Nephron (organoid): ENCODE results near the gene TMEM222.

Experiments used
- H3K27ac Mint-ChIP-seq, 3 experiments: 2 replicates each; pipeline ENCODE4 v1.8.0; 2020; ENCODE audit warnings: mixed read lengths in 3 of 3, mild to moderate bottlenecking in 2 of 3, moderate library complexity in 1 of 3
- H3K27me3 Mint-ChIP-seq: 2 replicates; pipeline ENCODE4 v1.8.0; 2021; ENCODE audit warnings: low read depth, mild to moderate bottlenecking, moderate library complexity, mixed read lengths
- H3K36me3 Mint-ChIP-seq: 2 replicates; pipeline ENCODE4 v1.8.0; 2020; ENCODE audit warnings: low read depth, mixed read lengths
- H3K4me1 Mint-ChIP-seq: 2 replicates; pipeline ENCODE4 v1.8.0; 2020; ENCODE audit warnings: mixed read lengths
- H3K4me3 Mint-ChIP-seq, 3 experiments: 2 replicates each; pipeline ENCODE4 v1.8.0; 2020; ENCODE audit warnings: mild to moderate bottlenecking in 3 of 3, mixed read lengths in 3 of 3, moderate library complexity in 2 of 3
- H3K9me3 Mint-ChIP-seq: 2 replicates; pipeline ENCODE4 v1.8.0; 2020; ENCODE audit warnings: mixed read lengths
- TF ChIP-seq, protein P1 (sequence below), 3 experiments: fragments of 200-600 bp; sonication (generic); IDR thresholded peaks; one replicate each; pipeline ENCODE4 v1.5.0; 2021; ENCODE audit warnings: antibody characterized with exemption in 3 of 3; ENCODE audit not compliant: unreplicated experiment in 3 of 3

The TMEM222 gene

GRCh38 chr1:27346357-27346756 is 24.4 kb downstream of the TMEM222 start:
- Mint-ChIP-seq H3K27ac (no peak overlapping the region), H3K27me3 (peaks cover 24% of the 10 kb centered on the region), H3K9me3 (no peaks in the 10 kb centered on the region), H3K36me3 (no peaks in the 10 kb centered on the region), H3K4me3 (no peak overlapping the region), H3K4me1 (peaks cover 18% of the 10 kb centered on the region)
- TF ChIP-seq, protein P1, sequence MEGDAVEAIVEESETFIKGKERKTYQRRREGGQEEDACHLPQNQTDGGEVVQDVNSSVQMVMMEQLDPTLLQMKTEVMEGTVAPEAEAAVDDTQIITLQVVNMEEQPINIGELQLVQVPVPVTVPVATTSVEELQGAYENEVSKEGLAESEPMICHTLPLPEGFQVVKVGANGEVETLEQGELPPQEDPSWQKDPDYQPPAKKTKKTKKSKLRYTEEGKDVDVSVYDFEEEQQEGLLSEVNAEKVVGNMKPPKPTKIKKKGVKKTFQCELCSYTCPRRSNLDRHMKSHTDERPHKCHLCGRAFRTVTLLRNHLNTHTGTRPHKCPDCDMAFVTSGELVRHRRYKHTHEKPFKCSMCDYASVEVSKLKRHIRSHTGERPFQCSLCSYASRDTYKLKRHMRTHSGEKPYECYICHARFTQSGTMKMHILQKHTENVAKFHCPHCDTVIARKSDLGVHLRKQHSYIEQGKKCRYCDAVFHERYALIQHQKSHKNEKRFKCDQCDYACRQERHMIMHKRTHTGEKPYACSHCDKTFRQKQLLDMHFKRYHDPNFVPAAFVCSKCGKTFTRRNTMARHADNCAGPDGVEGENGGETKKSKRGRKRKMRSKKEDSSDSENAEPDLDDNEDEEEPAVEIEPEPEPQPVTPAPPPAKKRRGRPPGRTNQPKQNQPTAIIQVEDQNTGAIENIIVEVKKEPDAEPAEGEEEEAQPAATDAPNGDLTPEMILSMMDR (IDR thresholded peaks at IDR 0.05; ENCODE audit: unreplicated experiment in 3 of 3), result no peak

- Mint-ChIP-seq H3K4me1 (peaks cover 12% of the 10 kb centered on the region), H3K36me3 (no peaks in the 10 kb centered on the region), H3K27ac (no peak overlapping the region), H3K9me3 (no peaks in the 10 kb centered on the region), H3K27me3 (peaks cover 29% of the 10 kb centered on the region), H3K4me3 (no peak overlapping the region)
- TF ChIP-seq, protein P1 (IDR thresholded peaks at IDR 0.05; ENCODE audit: unreplicated experiment in 3 of 3), result no peak
Observed at GRCh38 chr1:27346991-27347624, 25.1 kb downstream of the TMEM222 start.

GRCh38 chr1:27348861-27349783 is 27.2 kb downstream of the TMEM222 start:
- no peaks in the 10 kb centered on the region for H3K36me3 Mint-ChIP-seq
- H3K27me3 Mint-ChIP-seq, result peaks cover 29% of the 10 kb centered on the region
- H3K4me1 Mint-ChIP-seq, result no peaks in the 10 kb centered on the region
- peak overlapping the region; percentile 11 to 64 (median 44) for H3K4me3 Mint-ChIP-seq
- TF ChIP-seq, protein P1 (IDR thresholded peaks at IDR 0.05; ENCODE audit: unreplicated experiment in 3 of 3), result no peak
- no peak overlapping the region for H3K27ac Mint-ChIP-seq
- no peaks in the 10 kb centered on the region for H3K9me3 Mint-ChIP-seq

GRCh38 chr1:27349784-27350662 is 28.1 kb downstream of the TMEM222 start:
- Mint-ChIP-seq H3K27me3 (peaks cover 29% of the 10 kb centered on the region), H3K9me3 (no peaks in the 10 kb centered on the region), H3K4me3 (peak overlapping the region; percentile 57 to 80 (median 72)), H3K27ac (no peak overlapping the region), H3K4me1 (no peaks in the 10 kb centered on the region), H3K36me3 (no peaks in the 10 kb centered on the region)
- TF ChIP-seq, protein P1 (IDR thresholded peaks at IDR 0.05; ENCODE audit: unreplicated experiment in 3 of 3), result no peak

DNA sequence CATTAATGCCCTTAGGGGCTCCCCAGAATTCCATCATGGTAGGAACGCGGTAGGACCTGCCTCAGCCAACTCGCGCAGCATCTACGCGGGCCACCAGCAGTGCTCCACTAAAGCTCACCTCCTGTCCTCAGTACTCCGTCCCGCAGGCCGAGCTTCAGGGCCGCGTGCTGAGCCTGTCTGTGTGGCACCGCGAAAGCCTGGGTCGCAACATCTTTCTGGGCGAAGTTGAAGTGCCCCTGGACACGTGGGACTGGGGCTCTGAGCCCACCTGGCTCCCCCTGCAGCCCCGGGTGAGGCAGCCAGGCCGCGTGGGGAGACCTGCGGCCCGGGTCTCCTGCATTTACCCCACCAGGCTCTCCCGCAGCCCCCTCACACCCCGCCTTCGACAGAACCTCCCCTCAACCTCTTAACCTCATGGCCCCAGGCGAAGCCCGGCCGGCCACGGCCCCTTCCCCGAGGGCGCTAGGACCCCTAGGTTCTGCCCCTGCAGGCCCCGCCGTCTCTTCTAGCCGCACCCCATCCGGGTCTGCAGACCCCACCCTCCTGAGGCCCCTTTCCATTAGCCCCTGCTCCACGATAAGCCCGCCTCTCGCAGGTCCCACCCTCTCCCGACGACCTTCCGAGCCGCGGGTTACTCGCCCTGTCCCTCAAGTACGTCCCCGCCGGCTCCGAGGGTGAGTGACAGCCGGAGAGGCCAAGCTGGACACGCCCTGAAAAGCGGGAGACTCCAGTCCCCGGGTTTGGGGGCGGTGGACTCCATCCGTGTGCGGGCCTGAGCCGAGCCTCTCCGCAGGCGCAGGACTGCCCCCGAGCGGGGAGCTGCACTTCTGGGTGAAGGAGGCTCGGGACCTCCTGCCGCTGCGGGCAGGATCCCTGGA is 28.9 kb downstream of the TMEM222 start:
- Mint-ChIP-seq H3K4me3 (peak overlapping the region; percentile 74 to 80 (median 74)), H3K27me3 (peaks cover 29% of the 10 kb centered on the region), H3K27ac (peak overlapping the region in 1 of 3 experiments; percentile 44), H3K36me3 (peaks cover 5% of the 10 kb centered on the region), H3K9me3 (no peaks in the 10 kb centered on the region), H3K4me1 (no peaks in the 10 kb centered on the region)
- TF ChIP-seq, protein P1 (IDR thresholded peaks at IDR 0.05; ENCODE audit: unreplicated experiment in 3 of 3), result no peak
